AG04450 (cell line): ENCODE results near the gene CFHR1. TPM values are rescaled to one million over a fixed set of nuclear protein-coding genes. Genes with fewer than 3 reads are reported as not detected.
"Not testable (repeated sequence)": the region's sequence is repeated elsewhere in the genome, so short reads cannot be mapped to it uniquely, and the experiment has no call there.

ENCODE experiments used
- CTCF ChIA-PET: fragments of 300-600, 350-600 bp; formaldehyde crosslinking; extraction: SDS; loops from one replicate; lab custom pipeline; 2022; ENCODE audit warnings: antibody characterized with exemption, inconsistent platforms; lab: Charles Lee
- POLR2A ChIA-PET: fragments of 350-600 bp; formaldehyde crosslinking; extraction: SDS; loops from one replicate; lab custom pipeline; 2021; ENCODE audit warnings: antibody characterized with exemption, inconsistent platforms; lab: Yijun Ruan, JAX
- DNase-seq: peaks from one replicate; pipeline ENCODE4 v3.0.0-alpha.2; 2011; ENCODE audit warnings: low read depth, low spot score
- H3K27ac ChIP-seq: one replicate; pipeline ENCODE4 v1.5.1; 2012; ENCODE audit warnings: low read depth, low read length, control low read depth
- H3K27me3 ChIP-seq: one replicate; pipeline ENCODE4 v1.6.0; 2012; ENCODE audit warnings: low read length; ENCODE audit not compliant: control insufficient read depth, insufficient read depth
- H3K4me3 ChIP-seq: 2 replicates; pipeline ENCODE4 v1.5.1; 2011; ENCODE audit warnings: mild to moderate bottlenecking, low read depth, low read length, control low read depth
- H3K9me3 ChIP-seq: 2 replicates; pipeline ENCODE4 v1.5.1; 2012; ENCODE audit warnings: low read length; ENCODE audit not compliant: control insufficient read depth, insufficient read depth
- polyA minus RNA-seq: library from RNA; depleted of rRNA, polyadenylated mRNA; stranded (reverse); fragments of >200 nt; gene quantifications from 2 replicates; pipeline ENCODE4 v1.2.3, GENCODE V29; 2011; rRNA and poly(A)+ RNA removed
- polyA plus RNA-seq: library from polyadenylated mRNA; depleted of rRNA; stranded (reverse); fragments of >200 nt; gene quantifications from 2 replicates; pipeline ENCODE4 v1.2.3, GENCODE V29; 2011; rRNA removed
- TF ChIP-seq, protein P1 (sequence below): IDR thresholded peaks from 2 replicates; pipeline ENCODE4 v1.5.1; 2011; ENCODE audit warnings: low read depth, low read length, control low read depth, inconsistent platforms

Gene CFHR1
- polyA plus RNA-seq (0.07 TPM in 2 replicates), polyA minus RNA-seq (not detected in 2 replicates)

DNA sequence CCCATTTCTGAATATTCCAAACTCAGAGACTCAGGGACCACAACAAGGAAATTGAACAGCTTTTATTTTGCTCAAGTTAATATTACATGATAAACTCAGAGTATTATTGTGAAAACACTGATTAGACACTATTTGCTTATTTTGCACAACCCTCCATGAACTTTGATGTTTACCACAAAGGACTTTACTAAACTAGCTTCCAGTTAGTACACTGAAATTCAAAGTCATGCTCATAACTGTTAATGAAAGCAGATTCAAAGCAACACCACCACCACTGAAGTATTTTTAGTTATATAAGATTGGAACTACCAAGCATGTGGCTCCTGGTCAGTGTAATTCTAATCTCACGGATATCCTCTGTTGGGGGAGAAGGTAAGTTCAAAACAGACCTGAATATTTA, at the start of gene CFHR1:
TSS of gene CFHR1 (plus strand) at position 201 of the 400 bp plus-strand sequence. CDS start at position 315, 114 bp downstream.
- H3K9me3 ChIP-seq, H3K27me3 ChIP-seq, DNase-seq, POLR2A ChIA-PET, H3K27ac ChIP-seq, H3K4me3 ChIP-seq, CTCF ChIA-PET: not testable (repeated sequence)

DNA sequence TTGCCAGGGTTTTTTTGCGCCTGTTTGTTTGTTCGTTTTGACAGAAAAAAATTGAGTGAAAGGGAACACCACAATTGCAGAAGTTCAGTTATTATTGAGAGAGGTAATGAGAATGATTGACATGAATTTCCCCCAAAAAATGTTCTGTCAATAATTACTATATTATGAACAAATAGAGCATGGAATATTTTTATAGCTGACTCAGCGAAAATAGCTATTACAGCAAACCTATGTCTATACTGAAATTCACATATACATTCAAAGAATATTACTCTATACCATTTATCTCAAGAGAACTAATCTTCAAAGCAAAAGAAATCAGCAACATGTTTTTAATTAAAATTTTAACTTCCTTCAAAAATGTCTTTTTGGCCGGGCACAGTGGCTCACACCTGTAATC, 49.7 kb upstream of the CFHR1 start:
- H3K4me3 ChIP-seq, H3K27me3 ChIP-seq, H3K9me3 ChIP-seq, H3K27ac ChIP-seq, CTCF ChIA-PET, DNase-seq: not testable (repeated sequence)
- POLR2A ChIA-PET = interaction anchor here (0.5 kb wide), 1 partner anchor 362 kb away, joined by 3 read pairs; no protein-coding TSS in a partner anchor

DNA sequence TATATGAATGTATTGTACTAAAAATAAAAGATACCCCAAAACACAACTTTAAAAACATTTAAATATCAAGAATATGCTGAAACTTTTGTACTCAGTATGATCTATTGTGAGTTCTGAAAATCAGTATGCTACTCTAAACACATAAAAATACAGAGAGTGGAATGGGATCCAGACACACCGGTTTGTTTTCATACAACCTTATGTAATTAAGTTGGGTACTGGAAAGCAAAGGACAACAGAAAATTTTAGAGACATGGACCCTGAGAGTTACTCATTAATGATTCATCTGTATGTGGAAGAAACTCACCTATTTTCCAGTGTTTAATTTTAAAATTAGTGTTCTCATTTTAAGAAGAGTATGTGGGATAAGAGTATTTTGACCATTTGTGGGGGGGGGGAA, 45.8 kb upstream of the CFHR1 start:
- Histone ChIP-seq H3K27ac (no peak overlapping the region), H3K27me3 (no peaks in the 10 kb centered on the region), H3K9me3 (no peaks in the 10 kb centered on the region), H3K4me3 (no peak overlapping the region)
- DNase-seq = no peak
- TF ChIP-seq, protein P1, sequence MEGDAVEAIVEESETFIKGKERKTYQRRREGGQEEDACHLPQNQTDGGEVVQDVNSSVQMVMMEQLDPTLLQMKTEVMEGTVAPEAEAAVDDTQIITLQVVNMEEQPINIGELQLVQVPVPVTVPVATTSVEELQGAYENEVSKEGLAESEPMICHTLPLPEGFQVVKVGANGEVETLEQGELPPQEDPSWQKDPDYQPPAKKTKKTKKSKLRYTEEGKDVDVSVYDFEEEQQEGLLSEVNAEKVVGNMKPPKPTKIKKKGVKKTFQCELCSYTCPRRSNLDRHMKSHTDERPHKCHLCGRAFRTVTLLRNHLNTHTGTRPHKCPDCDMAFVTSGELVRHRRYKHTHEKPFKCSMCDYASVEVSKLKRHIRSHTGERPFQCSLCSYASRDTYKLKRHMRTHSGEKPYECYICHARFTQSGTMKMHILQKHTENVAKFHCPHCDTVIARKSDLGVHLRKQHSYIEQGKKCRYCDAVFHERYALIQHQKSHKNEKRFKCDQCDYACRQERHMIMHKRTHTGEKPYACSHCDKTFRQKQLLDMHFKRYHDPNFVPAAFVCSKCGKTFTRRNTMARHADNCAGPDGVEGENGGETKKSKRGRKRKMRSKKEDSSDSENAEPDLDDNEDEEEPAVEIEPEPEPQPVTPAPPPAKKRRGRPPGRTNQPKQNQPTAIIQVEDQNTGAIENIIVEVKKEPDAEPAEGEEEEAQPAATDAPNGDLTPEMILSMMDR = no peak
- CTCF ChIA-PET = no interaction called here
- POLR2A ChIA-PET = no interaction called here

DNA sequence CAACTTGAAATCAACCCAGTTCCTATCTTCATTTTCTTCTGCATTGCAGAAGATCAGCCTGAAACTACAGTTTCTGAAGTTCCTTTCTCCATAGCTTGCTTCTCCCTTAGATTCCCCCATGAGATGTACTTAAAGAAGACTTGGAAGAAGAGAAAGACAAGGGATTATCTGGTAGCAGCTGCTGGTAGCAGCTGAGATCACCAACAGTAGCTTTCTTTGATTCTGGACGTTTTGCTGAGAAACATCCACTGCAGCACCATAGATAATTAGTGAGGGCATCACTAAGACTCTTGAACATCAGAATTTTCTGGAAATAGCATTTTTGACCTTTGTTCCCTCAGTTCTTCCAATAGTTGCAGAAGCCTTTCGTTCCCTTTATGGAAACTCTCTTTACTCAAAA, 45.4 kb upstream of the CFHR1 start:
- Histone ChIP-seq H3K4me3 (no peak overlapping the region), H3K9me3 (no peaks in the 10 kb centered on the region), H3K27me3 (no peaks in the 10 kb centered on the region), H3K27ac (no peak overlapping the region)
- TF ChIP-seq, protein P1 = no peak
- CTCF ChIA-PET = no interaction called here
- no peak for DNase-seq
- POLR2A ChIA-PET = no interaction called here

DNA sequence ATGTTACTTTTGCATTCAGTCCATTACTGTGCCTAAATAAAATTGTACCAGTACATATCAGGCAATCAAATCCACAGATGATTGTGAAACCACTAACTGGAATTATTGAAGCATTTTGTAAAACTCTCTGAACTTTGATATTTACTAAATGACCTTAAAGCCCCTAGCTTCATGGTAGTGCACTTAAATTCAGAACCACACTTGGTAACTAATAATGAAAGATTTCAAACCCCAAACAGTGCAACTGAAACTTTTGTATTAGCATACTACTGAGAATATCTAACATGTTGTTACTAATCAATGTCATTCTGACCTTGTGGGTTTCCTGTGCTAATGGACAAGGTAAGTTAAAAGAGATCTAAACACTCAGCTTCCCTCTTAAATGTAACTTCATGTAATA, 44.9 kb upstream of the CFHR1 start, which contains the start of gene CFHR3:
TSS of gene CFHR3 (plus strand) at position 238 of the 400 bp plus-strand sequence. CDS start at position 285, 47 bp downstream.
- TF ChIP-seq, protein P1 = no peak
- CTCF ChIA-PET = no interaction called here
- Histone ChIP-seq H3K9me3 (no peaks in the 10 kb centered on the region), H3K4me3 (no peak within 1 kb of the TSS), H3K27me3 (no peaks in the 10 kb centered on the region), H3K27ac (no peak within 1 kb of the TSS)
- DNase-seq = no peak
- POLR2A ChIA-PET = no interaction called here

DNA sequence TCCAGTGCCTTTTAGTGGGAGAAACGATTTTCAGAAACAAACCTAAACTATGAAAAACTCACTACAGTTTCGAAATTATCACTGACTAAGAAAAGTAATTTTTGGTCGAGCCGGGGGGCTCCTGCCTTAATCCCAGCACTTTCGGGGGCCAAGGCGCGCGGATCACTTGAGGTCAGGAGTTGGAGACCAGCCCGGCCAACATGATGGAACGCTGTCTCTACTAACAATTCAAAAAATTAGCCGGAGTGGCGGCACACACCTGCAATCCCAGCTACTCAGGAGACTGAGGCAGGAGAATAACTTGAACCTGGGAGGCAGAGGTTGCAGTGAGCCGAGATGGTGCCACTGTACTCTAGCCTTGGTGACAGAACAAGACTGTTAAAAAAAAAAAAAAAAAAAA, 41.9 kb upstream of the CFHR1 start:
- no peaks in the 10 kb centered on the region for H3K27me3 ChIP-seq
- H3K27ac ChIP-seq = no peak overlapping the region
- CTCF ChIA-PET = no interaction called here
- POLR2A ChIA-PET = no interaction called here
- no peak for DNase-seq
- no peak overlapping the region for H3K4me3 ChIP-seq
- TF ChIP-seq, protein P1 = no peak
- H3K9me3 ChIP-seq = no peaks in the 10 kb centered on the region
